HepG2 (cell line): ENCODE measurements around the gene ING5. TPM values are rescaled to one million over a fixed set of nuclear protein-coding genes. Genes with fewer than 3 reads are reported as not detected.
A peak's percentile ranks its signal among the peaks of the same experiment; 100 is the strongest.

Source experiments
- GATAD1 ChIP-seq: IDR thresholded peaks from 2 replicates; pipeline ENCODE4 v1.6.1; 2016; ENCODE audit warnings: missing genetic modification reagents, missing compliant biosample characterization
- MEIS2 ChIP-seq: sonication (generic); formaldehyde crosslinking; IDR thresholded peaks from 2 replicates; pipeline ENCODE4 v1.9.0; 2021; ENCODE audit warnings: mild to moderate bottlenecking, missing genetic modification reagents
- NCOR1 ChIP-seq: fragments of 200-600 bp; sonication (generic); IDR thresholded peaks from 2 replicates; pipeline ENCODE4 v1.7.0; 2017; ENCODE audit warnings: antibody characterized with exemption, low read length, borderline replicate concordance
- PLRG1 ChIP-seq: fragments of 450-650 bp; conservative IDR thresholded peaks from 2 replicates; pipeline ENCODE4 v1.6.1; 2016
- SKIL ChIP-seq: sonication (generic); formaldehyde crosslinking; IDR thresholded peaks from 2 replicates; pipeline ENCODE4 v1.8.0; 2022; ENCODE audit warnings: missing genetic modification reagents, mild to moderate bottlenecking, moderate library complexity, borderline replicate concordance
- ZC3H4 ChIP-seq: sonication (generic); formaldehyde crosslinking; IDR thresholded peaks from 2 replicates; pipeline ENCODE4 v1.4.0; 2020; ENCODE audit warnings: missing genetic modification reagents, borderline replicate concordance
- ZNF75D ChIP-seq: sonication (generic); formaldehyde crosslinking; IDR thresholded peaks from 2 replicates; pipeline ENCODE4 v1.8.1; 2023; ENCODE audit warnings: missing genetic modification reagents, mild to moderate bottlenecking, borderline replicate concordance
- ZSCAN21 ChIP-seq: sonication (generic); formaldehyde crosslinking; IDR thresholded peaks from 2 replicates; pipeline ENCODE4 v1.8.0; 2022; ENCODE audit warnings: mild to moderate bottlenecking, missing genetic modification reagents, moderate library complexity, borderline replicate concordance
- polyA plus RNA-seq, 8 experiments: library from polyadenylated mRNA; depleted of rRNA in 3 of 8; stranded (reverse) in 7 of 8; unstranded in 1 of 8; fragments of >200 nt; fragmentation: Illumina TruSeq in 4 of 8; extraction: Trizol in 4 of 8; gene quantifications; 2 replicates each; pipeline versions ENCODE4 v1.2.1 to v1.2.3, GENCODE V29; 2011 to 2016; ENCODE audit warnings: low read depth in 4 of 8, missing spikeins in 1 of 8, mixed read lengths in 1 of 8; ENCODE audit not compliant: insufficient read depth in 1 of 8
- total RNA-seq, 5 experiments: library from RNA; depleted of rRNA; stranded (reverse); fragments of >200 nt; fragmentation: Illumina TruSeq; extraction: Trizol; gene quantifications; 2 replicates each; pipeline ENCODE4 v1.2.3, GENCODE V29; 2016; ENCODE audit warnings: low read depth in 1 of 5
- TF ChIP-seq, protein P1 (sequence below): sonication (generic); formaldehyde crosslinking; IDR thresholded peaks from 2 replicates; pipeline ENCODE4 v1.9.0; 2021; ENCODE audit warnings: missing genetic modification reagents, borderline replicate concordance
- TF ChIP-seq, protein P2 (sequence below), 2 experiments: sonication (generic) in 1 of 2; formaldehyde crosslinking in 1 of 2; IDR thresholded peaks; 2 replicates each; pipeline versions ENCODE4 v1.4.0 to v1.6.1; 2018 to 2020; ENCODE audit warnings: missing genetic modification reagents in 2 of 2, borderline replicate concordance in 1 of 2, low read depth in 1 of 2, mild to moderate bottlenecking in 1 of 2, missing biosample characterization in 1 of 2
- TF ChIP-seq, protein P3 (sequence below), 2 experiments: sonication (generic) in 1 of 2; formaldehyde crosslinking in 1 of 2; IDR thresholded peaks; 2 replicates each; pipeline versions ENCODE4 v1.4.0 to v1.6.1; 2016 to 2020; ENCODE audit warnings: borderline replicate concordance in 1 of 2, low read depth in 1 of 2, mild to moderate bottlenecking in 1 of 2, missing genetic modification reagents in 1 of 2
- TF ChIP-seq, protein P4 (sequence below): IDR thresholded peaks from 2 replicates; pipeline ENCODE4 v1.4.0; 2020; ENCODE audit warnings: mild to moderate bottlenecking, missing genetic modification reagents

ING5 gene
- total and polyA plus RNA-seq, 2 of the 13 experiments (the other 11 are each of a cell fraction or from before 2014, with no cell fraction given), result 61.9 to 71.9 TPM

- TF ChIP-seq NCOR1 (peak; percentile 17; the same call in 1 of the 2 replicates), ZSCAN21 (CRISPR knock-in tag) (no peak; the same call in 1 of the 2 replicates), SKIL (CRISPR knock-in tag) (peak; percentile 48; the same call in 1 of the 2 replicates), PLRG1 (no peak), ZC3H4 (CRISPR knock-in tag) (no peak), MEIS2 (CRISPR knock-in tag) (peak; percentile 67), GATAD1 (CRISPR knock-in tag) (peak; percentile 69), ZNF75D (CRISPR knock-in tag) (no peak)
- TF ChIP-seq, protein P1, sequence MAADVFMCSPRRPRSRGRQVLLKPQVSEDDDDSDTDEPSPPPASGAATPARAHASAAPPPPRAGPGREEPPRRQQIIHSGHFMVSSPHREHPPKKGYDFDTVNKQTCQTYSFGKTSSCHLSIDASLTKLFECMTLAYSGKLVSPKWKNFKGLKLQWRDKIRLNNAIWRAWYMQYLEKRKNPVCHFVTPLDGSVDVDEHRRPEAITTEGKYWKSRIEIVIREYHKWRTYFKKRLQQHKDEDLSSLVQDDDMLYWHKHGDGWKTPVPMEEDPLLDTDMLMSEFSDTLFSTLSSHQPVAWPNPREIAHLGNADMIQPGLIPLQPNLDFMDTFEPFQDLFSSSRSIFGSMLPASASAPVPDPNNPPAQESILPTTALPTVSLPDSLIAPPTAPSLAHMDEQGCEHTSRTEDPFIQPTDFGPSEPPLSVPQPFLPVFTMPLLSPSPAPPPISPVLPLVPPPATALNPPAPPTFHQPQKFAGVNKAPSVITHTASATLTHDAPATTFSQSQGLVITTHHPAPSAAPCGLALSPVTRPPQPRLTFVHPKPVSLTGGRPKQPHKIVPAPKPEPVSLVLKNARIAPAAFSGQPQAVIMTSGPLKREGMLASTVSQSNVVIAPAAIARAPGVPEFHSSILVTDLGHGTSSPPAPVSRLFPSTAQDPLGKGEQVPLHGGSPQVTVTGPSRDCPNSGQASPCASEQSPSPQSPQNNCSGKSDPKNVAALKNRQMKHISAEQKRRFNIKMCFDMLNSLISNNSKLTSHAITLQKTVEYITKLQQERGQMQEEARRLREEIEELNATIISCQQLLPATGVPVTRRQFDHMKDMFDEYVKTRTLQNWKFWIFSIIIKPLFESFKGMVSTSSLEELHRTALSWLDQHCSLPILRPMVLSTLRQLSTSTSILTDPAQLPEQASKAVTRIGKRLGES (CRISPR knock-in tag), result no peak
- TF ChIP-seq, protein P2, sequence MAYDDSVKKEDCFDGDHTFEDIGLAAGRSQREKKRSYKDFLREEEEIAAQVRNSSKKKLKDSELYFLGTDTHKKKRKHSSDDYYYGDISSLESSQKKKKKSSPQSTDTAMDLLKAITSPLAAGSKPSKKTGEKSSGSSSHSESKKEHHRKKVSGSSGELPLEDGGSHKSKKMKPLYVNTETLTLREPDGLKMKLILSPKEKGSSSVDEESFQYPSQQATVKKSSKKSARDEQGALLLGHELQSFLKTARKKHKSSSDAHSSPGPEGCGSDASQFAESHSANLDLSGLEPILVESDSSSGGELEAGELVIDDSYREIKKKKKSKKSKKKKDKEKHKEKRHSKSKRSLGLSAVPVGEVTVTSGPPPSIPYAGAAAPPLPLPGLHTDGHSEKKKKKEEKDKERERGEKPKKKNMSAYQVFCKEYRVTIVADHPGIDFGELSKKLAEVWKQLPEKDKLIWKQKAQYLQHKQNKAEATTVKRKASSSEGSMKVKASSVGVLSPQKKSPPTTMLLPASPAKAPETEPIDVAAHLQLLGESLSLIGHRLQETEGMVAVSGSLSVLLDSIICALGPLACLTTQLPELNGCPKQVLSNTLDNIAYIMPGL (CRISPR knock-in tag; IDR thresholded peaks at IDR 0.05; ENCODE audit: borderline replicate concordance in 1 of 2, low read depth in 1 of 2), result peak; percentile 69 to 70; a peak in 2 of 4 replicates
- TF ChIP-seq, protein P3, sequence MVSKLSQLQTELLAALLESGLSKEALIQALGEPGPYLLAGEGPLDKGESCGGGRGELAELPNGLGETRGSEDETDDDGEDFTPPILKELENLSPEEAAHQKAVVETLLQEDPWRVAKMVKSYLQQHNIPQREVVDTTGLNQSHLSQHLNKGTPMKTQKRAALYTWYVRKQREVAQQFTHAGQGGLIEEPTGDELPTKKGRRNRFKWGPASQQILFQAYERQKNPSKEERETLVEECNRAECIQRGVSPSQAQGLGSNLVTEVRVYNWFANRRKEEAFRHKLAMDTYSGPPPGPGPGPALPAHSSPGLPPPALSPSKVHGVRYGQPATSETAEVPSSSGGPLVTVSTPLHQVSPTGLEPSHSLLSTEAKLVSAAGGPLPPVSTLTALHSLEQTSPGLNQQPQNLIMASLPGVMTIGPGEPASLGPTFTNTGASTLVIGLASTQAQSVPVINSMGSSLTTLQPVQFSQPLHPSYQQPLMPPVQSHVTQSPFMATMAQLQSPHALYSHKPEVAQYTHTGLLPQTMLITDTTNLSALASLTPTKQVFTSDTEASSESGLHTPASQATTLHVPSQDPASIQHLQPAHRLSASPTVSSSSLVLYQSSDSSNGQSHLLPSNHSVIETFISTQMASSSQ (IDR thresholded peaks at IDR 0.05; ENCODE audit: low read depth), result no peak
- TF ChIP-seq, protein P3 (CRISPR knock-in tag; IDR thresholded peaks at IDR 0.05; ENCODE audit: borderline replicate concordance), result no peak
- TF ChIP-seq, protein P4, sequence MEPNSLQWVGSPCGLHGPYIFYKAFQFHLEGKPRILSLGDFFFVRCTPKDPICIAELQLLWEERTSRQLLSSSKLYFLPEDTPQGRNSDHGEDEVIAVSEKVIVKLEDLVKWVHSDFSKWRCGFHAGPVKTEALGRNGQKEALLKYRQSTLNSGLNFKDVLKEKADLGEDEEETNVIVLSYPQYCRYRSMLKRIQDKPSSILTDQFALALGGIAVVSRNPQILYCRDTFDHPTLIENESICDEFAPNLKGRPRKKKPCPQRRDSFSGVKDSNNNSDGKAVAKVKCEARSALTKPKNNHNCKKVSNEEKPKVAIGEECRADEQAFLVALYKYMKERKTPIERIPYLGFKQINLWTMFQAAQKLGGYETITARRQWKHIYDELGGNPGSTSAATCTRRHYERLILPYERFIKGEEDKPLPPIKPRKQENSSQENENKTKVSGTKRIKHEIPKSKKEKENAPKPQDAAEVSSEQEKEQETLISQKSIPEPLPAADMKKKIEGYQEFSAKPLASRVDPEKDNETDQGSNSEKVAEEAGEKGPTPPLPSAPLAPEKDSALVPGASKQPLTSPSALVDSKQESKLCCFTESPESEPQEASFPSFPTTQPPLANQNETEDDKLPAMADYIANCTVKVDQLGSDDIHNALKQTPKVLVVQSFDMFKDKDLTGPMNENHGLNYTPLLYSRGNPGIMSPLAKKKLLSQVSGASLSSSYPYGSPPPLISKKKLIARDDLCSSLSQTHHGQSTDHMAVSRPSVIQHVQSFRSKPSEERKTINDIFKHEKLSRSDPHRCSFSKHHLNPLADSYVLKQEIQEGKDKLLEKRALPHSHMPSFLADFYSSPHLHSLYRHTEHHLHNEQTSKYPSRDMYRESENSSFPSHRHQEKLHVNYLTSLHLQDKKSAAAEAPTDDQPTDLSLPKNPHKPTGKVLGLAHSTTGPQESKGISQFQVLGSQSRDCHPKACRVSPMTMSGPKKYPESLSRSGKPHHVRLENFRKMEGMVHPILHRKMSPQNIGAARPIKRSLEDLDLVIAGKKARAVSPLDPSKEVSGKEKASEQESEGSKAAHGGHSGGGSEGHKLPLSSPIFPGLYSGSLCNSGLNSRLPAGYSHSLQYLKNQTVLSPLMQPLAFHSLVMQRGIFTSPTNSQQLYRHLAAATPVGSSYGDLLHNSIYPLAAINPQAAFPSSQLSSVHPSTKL (CRISPR knock-in tag), result peak; percentile 81
Observed at GRCh38 chr2:241653210-241653750, 48.6 kb upstream of the ING5 start (continued).
